Right atrium auricular region (tissue), 2 donors: ENCODE results near the gene BANK1. TPM values are rescaled to one million over a fixed set of nuclear protein-coding genes. Genes with fewer than 3 reads are reported as not detected.

Source experiments
- DNase-seq: peaks from one replicate; pipeline ENCODE4 v3.0.0-alpha.2; 2019; ENCODE audit warnings: low spot score
- H3K27ac ChIP-seq, 2 donors: fragments of 200-600 bp; sonication (generic); 1 replicate in 1 of 2; 2 replicates in 1 of 2; pipeline ENCODE4 v1.5.1; 2016 to 2019
- H3K27me3 ChIP-seq, 2 donors: fragments of 200-600 bp; sonication (generic); one replicate each; pipeline versions ENCODE4 v1.5.1 to v1.6.0; 2017 to 2019
- H3K36me3 ChIP-seq: fragments of 200-600 bp; sonication (generic); one replicate; pipeline ENCODE4 v1.5.1; 2016
- H3K4me1 ChIP-seq, 2 donors: fragments of 200-600 bp; sonication (generic); one replicate each; pipeline versions ENCODE4 v1.5.1 to v1.6.0; 2017 to 2019
- H3K4me3 ChIP-seq, 2 donors: fragments of 200-600 bp; sonication (generic); 1 replicate in 1 of 2; 2 replicates in 1 of 2; pipeline ENCODE4 v1.5.1; 2017 to 2019; ENCODE audit warnings: mild to moderate bottlenecking in 1 of 2, moderate library complexity in 1 of 2
- H3K9me3 ChIP-seq, 2 donors: fragments of 200-600 bp; sonication (generic); one replicate each; pipeline ENCODE4 v1.5.1; 2019
- CTCF ChIP-seq, 2 donors: fragments of 200-600 bp; sonication (generic); IDR thresholded peaks; one replicate each; pipeline ENCODE4 v1.5.1; 2019; ENCODE audit warnings: antibody characterized with exemption in 2 of 2
- total RNA-seq, 2 donors: library from RNA; depleted of rRNA; stranded (reverse); fragments of >200 nt; gene quantifications; one replicate each; pipeline ENCODE4 v1.1.0, GENCODE V29; 2016

BANK1 gene
- total RNA-seq, 2 donors from 2014 or later: 1.4 TPM; not detected in 1

DNA sequence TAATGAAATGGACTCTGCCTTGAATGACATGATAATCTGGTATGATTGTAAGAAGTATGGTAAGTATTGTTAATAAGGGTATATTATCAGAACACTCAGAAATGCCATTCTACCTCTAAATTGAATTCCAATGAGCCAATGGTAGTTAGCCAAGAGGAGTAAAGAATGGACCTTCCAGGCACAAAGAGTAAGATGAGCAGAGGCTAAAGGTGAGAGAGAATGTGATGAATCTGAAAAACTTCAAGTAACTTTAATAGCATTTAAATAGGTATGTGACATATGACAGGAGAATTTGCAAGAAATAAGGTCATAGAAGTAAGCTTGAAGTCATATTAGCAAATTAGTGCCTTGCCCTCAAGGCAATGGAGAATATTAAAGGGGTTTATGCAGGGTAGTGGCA, 152.4 kb downstream of the BANK1 start:
- no peak for TF ChIP-seq CTCF (IDR thresholded peaks at IDR 0.05)
- Histone ChIP-seq H3K4me1 (no peaks in the 10 kb centered on the region), H3K4me3 (no peak overlapping the region), H3K36me3 (no peaks in the 10 kb centered on the region), H3K9me3 (no peaks in the 10 kb centered on the region), H3K27ac (no peak overlapping the region), H3K27me3 (no peaks in the 10 kb centered on the region)
- no peak for DNase-seq

- Histone ChIP-seq H3K27ac (no peak overlapping the region), H3K27me3 (no peaks in the 10 kb centered on the region), H3K36me3 (no peaks in the 10 kb centered on the region), H3K4me3 (no peak overlapping the region), H3K9me3 (no peaks in the 10 kb centered on the region), H3K4me1 (no peaks in the 10 kb centered on the region)
- TF ChIP-seq CTCF (IDR thresholded peaks at IDR 0.05): no peak
- no peak for DNase-seq
These were observed 154.1 kb downstream of the BANK1 start for GRCh38 chr4:101944649-101945048.

GRCh38 chr4:101948055-101948454, 157.5 kb downstream of the BANK1 start:
- Histone ChIP-seq H3K4me1 (no peaks in the 10 kb centered on the region), H3K9me3 (no peaks in the 10 kb centered on the region), H3K27ac (no peak overlapping the region), H3K36me3 (no peaks in the 10 kb centered on the region), H3K27me3 (no peaks in the 10 kb centered on the region), H3K4me3 (no peak overlapping the region)
- DNase-seq: no peak
- no peak for TF ChIP-seq CTCF (IDR thresholded peaks at IDR 0.05)

GRCh38 chr4:101948951-101949350, 158.4 kb downstream of the BANK1 start:
- no peaks in the 10 kb centered on the region for H3K9me3 ChIP-seq
- H3K36me3 ChIP-seq: no peaks in the 10 kb centered on the region
- TF ChIP-seq CTCF (IDR thresholded peaks at IDR 0.05): no peak
- H3K27ac ChIP-seq: no peak overlapping the region
- H3K27me3 ChIP-seq: no peaks in the 10 kb centered on the region
- no peak overlapping the region for H3K4me3 ChIP-seq
- DNase-seq: no peak
- H3K4me1 ChIP-seq: no peaks in the 10 kb centered on the region

DNA sequence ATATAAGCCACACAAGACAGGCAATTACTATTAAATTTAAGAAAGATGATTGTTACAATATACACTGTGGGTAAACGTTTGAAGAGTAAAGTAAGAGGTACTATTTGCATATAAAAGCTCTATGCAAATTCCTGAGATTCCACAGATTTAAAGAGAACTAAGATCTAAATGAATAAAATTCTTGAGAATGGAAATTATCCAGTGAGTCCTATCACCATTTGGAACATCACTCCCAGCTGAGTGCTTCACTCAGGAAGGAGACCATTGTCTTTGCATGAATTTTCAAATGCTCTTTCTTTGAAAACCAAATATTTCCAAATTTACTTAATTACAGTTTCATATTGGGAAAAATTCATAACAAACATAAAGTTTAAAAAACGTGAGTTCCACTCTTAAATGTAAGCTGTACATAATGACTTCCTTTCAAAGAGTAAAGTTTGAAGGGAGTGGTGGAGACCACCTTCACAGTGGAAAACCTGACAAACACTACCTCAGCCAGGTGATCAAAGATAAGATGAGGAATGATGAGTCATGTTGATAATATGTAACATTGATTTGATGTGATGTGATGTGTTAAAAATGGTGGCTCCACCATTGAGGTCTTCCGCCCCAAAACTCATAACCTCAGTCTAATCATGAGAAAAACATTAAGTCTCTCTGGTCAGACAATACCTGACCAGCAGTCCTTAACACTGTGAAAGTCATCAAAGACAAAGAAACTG, 159.9 kb downstream of the BANK1 start:
- Histone ChIP-seq H3K27ac (no peak overlapping the region), H3K9me3 (no peaks in the 10 kb centered on the region), H3K36me3 (no peaks in the 10 kb centered on the region), H3K27me3 (no peaks in the 10 kb centered on the region), H3K4me3 (no peak overlapping the region), H3K4me1 (no peaks in the 10 kb centered on the region)
- no peak for TF ChIP-seq CTCF (IDR thresholded peaks at IDR 0.05)
- no peak for DNase-seq

DNA sequence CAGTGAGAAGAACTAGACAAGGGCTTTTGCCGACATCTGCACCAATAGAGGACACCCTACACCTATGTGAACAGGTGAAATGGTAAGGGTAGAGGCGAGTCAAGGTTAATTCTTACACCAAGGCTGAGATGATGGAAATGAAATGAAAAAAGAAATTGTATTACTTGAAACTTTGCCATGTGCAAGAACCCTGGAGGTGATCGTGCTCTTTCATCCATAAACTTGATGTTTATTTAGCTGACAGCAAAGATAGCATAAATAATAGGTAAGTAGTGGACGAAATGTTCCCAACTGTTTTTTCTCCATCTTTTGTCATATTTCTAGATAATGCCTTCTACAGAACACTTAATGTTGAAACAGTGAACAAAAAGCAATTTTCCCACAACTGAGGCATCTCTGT, 162.5 kb downstream of the BANK1 start:
- no peaks in the 10 kb centered on the region for H3K36me3 ChIP-seq
- no peak for TF ChIP-seq CTCF (IDR thresholded peaks at IDR 0.05)
- no peak for DNase-seq
- no peak overlapping the region for H3K27ac ChIP-seq
- no peaks in the 10 kb centered on the region for H3K4me1 ChIP-seq
- no peaks in the 10 kb centered on the region for H3K9me3 ChIP-seq
- H3K4me3 ChIP-seq: no peak overlapping the region
- no peaks in the 10 kb centered on the region for H3K27me3 ChIP-seq
